Measurements from ENCODE around the gene TMOD4.
A peak's percentile ranks its signal among the peaks of the same experiment; 100 is the strongest.
"Not testable (repeated sequence)": the region's sequence is repeated elsewhere in the genome, so short reads cannot be mapped to it uniquely, and the experiment has no call there.

Gene TMOD4

DNA sequence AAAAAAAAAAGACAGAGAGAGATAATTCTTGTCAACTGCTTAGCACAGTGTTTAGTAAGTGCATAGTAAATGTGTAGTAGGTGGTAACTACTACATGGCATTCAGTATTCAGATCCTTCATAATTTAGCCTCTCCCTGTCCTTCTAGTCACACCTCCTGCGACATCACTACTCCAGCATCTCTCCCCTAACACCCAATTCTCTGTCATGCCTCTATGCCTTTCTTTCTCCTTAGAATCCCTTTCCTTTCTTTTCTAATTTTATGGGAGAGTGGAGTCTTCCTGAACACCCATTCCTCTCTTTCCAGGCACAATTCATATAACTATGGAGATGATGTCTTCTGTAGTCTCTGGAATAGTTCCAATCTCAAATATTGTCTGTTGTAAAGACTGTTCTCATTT is 18.1 kb upstream of the TMOD4 start:
- no peak overlapping the region for H3K4me3 ChIP-seq (ENCODE audit: low read depth, low read length)

DNA sequence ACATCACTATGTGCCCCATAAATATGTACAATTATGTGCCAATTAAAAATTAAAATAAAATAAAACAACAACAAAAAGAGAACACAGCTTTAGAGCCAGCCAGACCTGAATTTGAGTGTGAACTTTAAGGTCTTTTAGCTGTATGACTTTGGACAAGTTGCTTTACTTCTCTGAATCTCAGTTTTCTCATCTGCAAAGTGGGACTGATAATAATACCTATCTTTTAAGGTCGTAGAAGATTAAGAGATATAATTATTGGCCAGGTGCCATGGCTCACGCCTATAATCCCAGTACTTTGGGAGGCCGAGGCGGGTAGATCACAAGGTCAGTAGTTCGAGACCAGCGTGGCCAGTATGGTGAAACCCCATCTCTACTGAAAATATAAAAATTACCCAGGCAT is 17.5 kb upstream of the TMOD4 start:
- TF ChIP-seq, protein P1, sequence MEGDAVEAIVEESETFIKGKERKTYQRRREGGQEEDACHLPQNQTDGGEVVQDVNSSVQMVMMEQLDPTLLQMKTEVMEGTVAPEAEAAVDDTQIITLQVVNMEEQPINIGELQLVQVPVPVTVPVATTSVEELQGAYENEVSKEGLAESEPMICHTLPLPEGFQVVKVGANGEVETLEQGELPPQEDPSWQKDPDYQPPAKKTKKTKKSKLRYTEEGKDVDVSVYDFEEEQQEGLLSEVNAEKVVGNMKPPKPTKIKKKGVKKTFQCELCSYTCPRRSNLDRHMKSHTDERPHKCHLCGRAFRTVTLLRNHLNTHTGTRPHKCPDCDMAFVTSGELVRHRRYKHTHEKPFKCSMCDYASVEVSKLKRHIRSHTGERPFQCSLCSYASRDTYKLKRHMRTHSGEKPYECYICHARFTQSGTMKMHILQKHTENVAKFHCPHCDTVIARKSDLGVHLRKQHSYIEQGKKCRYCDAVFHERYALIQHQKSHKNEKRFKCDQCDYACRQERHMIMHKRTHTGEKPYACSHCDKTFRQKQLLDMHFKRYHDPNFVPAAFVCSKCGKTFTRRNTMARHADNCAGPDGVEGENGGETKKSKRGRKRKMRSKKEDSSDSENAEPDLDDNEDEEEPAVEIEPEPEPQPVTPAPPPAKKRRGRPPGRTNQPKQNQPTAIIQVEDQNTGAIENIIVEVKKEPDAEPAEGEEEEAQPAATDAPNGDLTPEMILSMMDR (IDR thresholded peaks at IDR 0.05; ENCODE audit: low read depth, low read length), result no peak
- no peak overlapping the region for H3K4me3 ChIP-seq (ENCODE audit: low read depth, low read length)
- H3K27ac ChIP-seq, result no peak overlapping the region

More for the DNA sequence above, 18.1 kb upstream of the TMOD4 start:
- TF ChIP-seq, protein P1 (IDR thresholded peaks at IDR 0.05; ENCODE audit: low read depth, low read length), result no peak
- DNase-seq, result no peak
- Histone ChIP-seq H3K9me3 (ENCODE audit: severe bottlenecking) (no peaks in the 10 kb centered on the region), H3K27ac (no peak overlapping the region), H3K27me3 (ENCODE audit: insufficient read depth, low read depth, severe bottlenecking) (no peaks in the 10 kb centered on the region), H3K36me3 (peaks cover 5% of the 10 kb centered on the region)

DNA sequence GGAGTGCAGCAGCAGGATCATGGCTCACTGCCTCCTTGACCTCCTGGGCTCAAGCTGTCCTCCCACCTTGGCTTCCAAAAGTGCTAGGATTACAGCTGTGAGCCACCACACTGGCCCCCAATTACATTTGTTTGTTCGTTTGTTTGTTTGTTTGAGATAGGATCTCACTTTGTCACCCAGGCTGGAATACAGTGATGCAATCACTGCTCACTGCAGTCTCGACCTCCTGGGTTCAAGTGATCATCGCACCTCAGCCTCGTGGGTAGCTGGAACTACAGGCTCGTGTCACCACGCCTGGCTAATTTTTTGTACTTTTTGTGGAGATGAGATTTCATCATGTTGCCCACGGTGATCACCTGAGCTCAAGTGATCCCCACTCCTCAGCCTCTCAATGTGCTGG is 16.3 kb upstream of the TMOD4 start:
- no peak overlapping the region for H3K4me3 ChIP-seq (ENCODE audit: low read depth, low read length)
- no peak for DNase-seq
- H3K27ac ChIP-seq, result no peak overlapping the region
- H3K27me3 ChIP-seq (ENCODE audit: insufficient read depth, low read depth, severe bottlenecking), result no peaks in the 10 kb centered on the region
- no peaks in the 10 kb centered on the region for H3K9me3 ChIP-seq (ENCODE audit: severe bottlenecking)
- H3K36me3 ChIP-seq, result peaks cover 4% of the 10 kb centered on the region; the same call in 1 of the 2 replicates
- TF ChIP-seq, protein P1 (IDR thresholded peaks at IDR 0.05; ENCODE audit: low read depth, low read length), result no peak

More for the DNA sequence above, 17.5 kb upstream of the TMOD4 start:
- Histone ChIP-seq H3K36me3 (peaks cover 4% of the 10 kb centered on the region; the same call in 1 of the 2 replicates), H3K27me3 (ENCODE audit: insufficient read depth, low read depth, severe bottlenecking) (no peaks in the 10 kb centered on the region), H3K9me3 (ENCODE audit: severe bottlenecking) (no peaks in the 10 kb centered on the region)
- DNase-seq, result no peak

DNA sequence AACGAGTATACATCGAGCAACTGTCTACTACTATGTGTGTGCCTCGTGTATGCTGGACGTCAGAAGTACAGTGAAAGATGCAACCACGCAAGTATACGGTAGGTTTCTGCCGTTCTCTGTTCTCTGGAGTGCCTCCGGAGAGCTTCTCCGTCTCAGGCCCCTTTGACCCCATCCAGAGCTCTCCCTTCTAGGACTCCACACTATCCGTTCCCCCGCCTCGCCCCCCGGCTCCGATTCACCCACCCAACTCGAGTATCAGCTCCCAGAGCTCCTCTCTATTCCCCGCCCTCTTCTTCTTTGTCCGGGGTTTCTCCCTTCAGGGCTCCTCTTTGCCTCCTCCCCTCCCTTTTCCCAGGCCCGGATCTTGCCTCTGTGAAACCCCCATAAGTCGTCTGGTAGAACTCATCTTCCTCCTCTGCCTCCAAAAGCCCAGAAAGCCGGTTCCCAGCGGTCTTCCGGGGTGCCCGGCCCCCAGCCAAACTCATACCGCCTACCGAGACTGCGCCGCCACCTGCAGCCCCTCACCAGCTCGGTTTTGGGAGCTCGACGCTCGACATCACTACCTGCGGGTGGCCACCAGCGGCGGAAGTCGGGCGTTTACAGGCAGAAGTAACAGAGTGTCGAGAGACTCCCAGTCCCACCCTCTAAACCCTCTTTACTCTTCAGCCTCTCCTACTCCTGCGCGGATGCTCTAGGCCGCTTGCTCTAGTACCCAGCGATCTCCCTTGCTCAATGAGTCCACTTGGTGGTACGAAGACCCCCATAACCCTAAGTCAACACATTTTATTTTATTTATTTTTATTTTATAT is 14.1 kb upstream of the TMOD4 start, which contains the start of gene VPS72:
VPS72 (minus strand) TSS at position 561 of the 809 bp plus-strand sequence; CDS start at position 485, 76 bp downstream.
- H3K4me3 ChIP-seq (ENCODE audit: low read depth, low read length), result peak within 1 kb of the TSS; percentile 79
- peak; percentile 99 for DNase-seq
- H3K27me3 ChIP-seq (ENCODE audit: insufficient read depth, low read depth, severe bottlenecking), result no peaks in the 10 kb centered on the region
- peaks cover 15% of the 10 kb centered on the region for H3K36me3 ChIP-seq
- TF ChIP-seq, protein P1 (IDR thresholded peaks at IDR 0.05; ENCODE audit: low read depth, low read length), result peak; percentile 40
- H3K27ac ChIP-seq, result peak within 1 kb of the TSS; percentile 93
- H3K9me3 ChIP-seq (ENCODE audit: severe bottlenecking), result no peaks in the 10 kb centered on the region

DNA sequence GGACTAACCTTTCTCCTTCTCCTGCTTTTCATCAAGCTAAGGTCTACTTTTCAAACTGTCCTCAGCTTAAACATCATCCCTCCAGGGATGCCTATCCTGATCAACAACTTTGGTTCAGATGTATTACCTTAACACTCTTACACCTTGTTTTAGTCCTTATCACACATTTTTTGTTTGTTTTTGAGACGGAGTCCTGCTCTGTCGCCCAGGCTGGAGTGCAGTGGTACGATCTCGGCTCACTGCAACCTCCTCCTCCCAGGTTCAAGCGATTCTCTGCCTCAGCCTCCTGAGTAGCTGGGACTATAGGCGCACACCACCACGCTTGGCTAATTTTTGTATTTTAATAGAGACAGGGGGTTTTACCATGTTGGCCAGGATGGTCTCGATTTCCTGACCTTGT is 12.9 kb upstream of the TMOD4 start:
- H3K36me3 ChIP-seq, result peaks cover 27% of the 10 kb centered on the region
- H3K27ac ChIP-seq; H3K27me3 ChIP-seq (ENCODE audit: insufficient read depth, low read depth, severe bottlenecking); DNase-seq; H3K9me3 ChIP-seq (ENCODE audit: severe bottlenecking): not testable (repeated sequence)
- H3K4me3 ChIP-seq (ENCODE audit: low read depth, low read length), result peak overlapping the region; percentile 79

DNA sequence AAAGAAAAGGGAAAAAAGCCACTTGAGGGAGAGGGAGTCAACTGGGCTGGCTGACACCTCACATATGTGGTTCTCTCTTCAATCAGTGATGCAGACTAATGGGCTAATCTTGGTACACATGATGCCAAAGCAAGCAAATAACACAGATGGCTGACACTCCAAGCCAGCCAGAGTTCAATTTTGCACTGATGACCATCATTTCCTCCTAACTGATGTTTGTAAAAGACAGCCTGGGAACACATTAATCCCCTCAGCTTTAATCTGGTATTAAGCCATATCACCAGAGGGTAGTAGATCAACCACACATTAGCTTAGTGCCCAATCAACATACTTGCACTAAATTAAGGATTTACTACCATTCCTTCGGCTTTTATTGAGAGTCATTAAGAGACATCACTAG is 11.4 kb upstream of the TMOD4 start:
- TF ChIP-seq, protein P1 (IDR thresholded peaks at IDR 0.05; ENCODE audit: low read depth, low read length), result no peak
- Histone ChIP-seq H3K27me3 (ENCODE audit: insufficient read depth, low read depth, severe bottlenecking) (no peaks in the 10 kb centered on the region), H3K9me3 (ENCODE audit: severe bottlenecking) (no peaks in the 10 kb centered on the region), H3K27ac (peak overlapping the region; percentile 28), H3K36me3 (peaks cover 42% of the 10 kb centered on the region), H3K4me3 (ENCODE audit: low read depth, low read length) (no peak overlapping the region)
- DNase-seq, result peak; percentile 90
